GM19239 (cell line): ENCODE results near the gene C1orf21.

Source experiments
- DNase-seq: peaks from one replicate; pipeline ENCODE4 v3.0.0; 2011; ENCODE audit warnings: low spot score; ENCODE audit not compliant: insufficient read length
- FAIRE-seq: peaks from 2 replicates; lab custom pipeline; 2011; peaks lifted over from hg19 to GRCh38; lab: Jason Lieb, UNC

Gene C1orf21

DNA sequence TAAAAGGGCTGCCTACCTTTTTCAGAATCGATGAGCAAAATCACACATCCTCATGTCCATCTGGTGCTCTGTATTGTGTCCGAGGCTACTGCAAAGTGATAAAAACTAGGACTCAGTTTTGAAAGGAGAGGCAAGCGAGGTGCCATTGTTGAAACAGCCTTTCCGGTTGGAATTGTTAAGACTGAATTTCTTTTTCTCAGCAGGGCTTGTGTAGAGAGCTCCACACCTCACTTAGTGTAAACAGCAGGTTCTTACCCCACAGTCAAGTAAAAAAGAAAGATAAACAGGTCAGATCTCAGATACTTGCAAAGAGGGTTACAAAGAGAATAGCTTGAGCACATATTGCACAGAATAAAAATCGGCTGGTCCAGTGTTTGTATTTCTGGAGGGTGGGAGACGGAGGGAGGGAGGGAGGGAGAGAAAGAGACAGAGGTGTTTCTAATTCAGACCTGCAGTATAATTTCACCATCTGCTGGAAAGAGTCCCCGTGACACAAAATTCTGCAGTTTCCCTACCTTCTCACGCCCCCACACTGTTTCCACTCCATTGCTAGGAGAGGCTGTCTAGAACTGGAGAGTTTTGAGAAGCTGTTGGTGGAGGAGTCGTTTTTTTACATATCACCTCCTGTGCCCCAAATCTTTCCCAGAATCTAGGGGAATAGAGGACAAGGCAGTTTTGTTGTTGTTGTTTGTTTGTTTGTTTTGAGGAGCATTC is 285.3 kb downstream of the C1orf21 start:
- no peak for FAIRE-seq

DNA sequence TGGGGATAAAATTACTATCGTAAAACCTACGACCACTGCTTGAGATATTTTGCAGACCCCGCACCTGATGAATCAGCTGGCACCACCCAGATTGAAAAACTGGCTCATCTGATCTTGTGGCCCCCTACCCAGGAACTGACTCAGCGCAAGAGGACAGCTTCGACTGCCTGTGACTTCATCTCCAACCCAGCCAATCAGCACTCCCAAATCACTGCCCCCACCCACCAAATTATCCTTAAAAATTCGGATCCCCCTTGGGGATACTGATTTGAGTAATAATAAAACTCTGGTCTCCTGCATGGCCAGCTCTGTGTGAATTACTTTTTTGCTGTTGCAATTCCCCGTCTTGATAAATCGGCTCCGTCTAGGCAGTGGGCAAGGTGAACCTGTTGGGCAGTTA is 286.5 kb downstream of the C1orf21 start:
- FAIRE-seq (no peak), DNase-seq (no peak)

More for the DNA sequence above, 285.3 kb downstream of the C1orf21 start:
- no peak for DNase-seq

- DNase-seq = no peak
- no peak for FAIRE-seq
Measured at GRCh38 chr1:184677344-184677743, 290.5 kb downstream of the C1orf21 start.
